Upper lobe of left lung (tissue), 4 donors: ENCODE measurements around the gene CD7.

ENCODE experiments used
- EP300 ChIP-seq, 4 donors: sonication (generic); formaldehyde crosslinking; IDR thresholded peaks; one replicate each; pipeline ENCODE4 v1.5.1; 2017; ENCODE audit warnings: antibody characterized with exemption in 4 of 4, control low read depth in 2 of 4
- POLR2A ChIP-seq, 4 donors: fragments of 450-650 bp; IDR thresholded peaks; one replicate each; pipeline ENCODE4 v1.5.1; 2016 to 2017; ENCODE audit warnings: antibody characterized with exemption in 4 of 4, mild to moderate bottlenecking in 2 of 4
- POLR2AphosphoS5 ChIP-seq, 2 donors: sonication (generic); formaldehyde crosslinking; IDR thresholded peaks; one replicate each; pipeline ENCODE4 v1.5.1; 2017; ENCODE audit warnings: antibody characterized with exemption in 2 of 2
- TF ChIP-seq, protein P1 (sequence below), 6 experiments: fragments of 450-650 bp in 4 of 6; fragments of 200-600 bp in 2 of 6; sonication (generic) in 2 of 6; IDR thresholded peaks; one replicate each; pipeline ENCODE4 v1.5.1; 2016 to 2019; ENCODE audit warnings: antibody characterized with exemption in 6 of 6

DNA sequence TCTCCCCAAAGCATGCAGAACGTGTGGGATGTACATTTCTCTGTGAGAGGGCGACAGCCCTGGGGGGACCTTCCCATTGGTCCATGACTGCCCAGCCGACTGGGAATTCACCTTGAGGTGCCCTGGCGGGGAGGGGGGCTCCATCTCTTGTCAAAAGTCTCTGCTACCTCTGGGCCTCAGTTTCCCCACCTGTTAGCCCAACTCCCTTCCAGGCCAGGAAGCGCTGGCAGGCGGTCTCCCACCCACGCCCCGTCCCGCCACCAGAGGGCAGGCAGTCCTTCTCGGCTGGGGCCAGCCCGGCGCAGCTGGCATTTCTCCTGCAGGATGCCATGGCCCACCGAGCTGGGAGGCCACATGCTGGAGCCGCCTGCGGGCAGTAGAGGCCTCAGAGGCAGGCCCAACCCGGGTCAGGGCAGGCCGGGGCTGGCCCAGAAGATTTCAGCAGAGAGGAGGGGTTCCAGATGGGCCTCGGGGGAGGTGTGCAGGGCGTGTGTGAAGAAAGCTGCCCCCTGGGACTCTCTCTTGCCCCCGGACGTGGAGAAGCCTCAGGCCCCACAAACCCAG, 16.6 kb downstream of the CD7 start:
- TF ChIP-seq, protein P1, sequence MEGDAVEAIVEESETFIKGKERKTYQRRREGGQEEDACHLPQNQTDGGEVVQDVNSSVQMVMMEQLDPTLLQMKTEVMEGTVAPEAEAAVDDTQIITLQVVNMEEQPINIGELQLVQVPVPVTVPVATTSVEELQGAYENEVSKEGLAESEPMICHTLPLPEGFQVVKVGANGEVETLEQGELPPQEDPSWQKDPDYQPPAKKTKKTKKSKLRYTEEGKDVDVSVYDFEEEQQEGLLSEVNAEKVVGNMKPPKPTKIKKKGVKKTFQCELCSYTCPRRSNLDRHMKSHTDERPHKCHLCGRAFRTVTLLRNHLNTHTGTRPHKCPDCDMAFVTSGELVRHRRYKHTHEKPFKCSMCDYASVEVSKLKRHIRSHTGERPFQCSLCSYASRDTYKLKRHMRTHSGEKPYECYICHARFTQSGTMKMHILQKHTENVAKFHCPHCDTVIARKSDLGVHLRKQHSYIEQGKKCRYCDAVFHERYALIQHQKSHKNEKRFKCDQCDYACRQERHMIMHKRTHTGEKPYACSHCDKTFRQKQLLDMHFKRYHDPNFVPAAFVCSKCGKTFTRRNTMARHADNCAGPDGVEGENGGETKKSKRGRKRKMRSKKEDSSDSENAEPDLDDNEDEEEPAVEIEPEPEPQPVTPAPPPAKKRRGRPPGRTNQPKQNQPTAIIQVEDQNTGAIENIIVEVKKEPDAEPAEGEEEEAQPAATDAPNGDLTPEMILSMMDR (IDR thresholded peaks at IDR 0.05), result peak; percentile 81 to 91 (median 86)
- TF ChIP-seq POLR2A (IDR thresholded peaks at IDR 0.05) (no peak), POLR2AphosphoS5 (IDR thresholded peaks at IDR 0.05) (peak in 1 of 2 donors; percentile 47), EP300 (IDR thresholded peaks at IDR 0.05) (no peak)
